IPS-15b (cell line): Measurements from ENCODE around the gene KRT8.

Experiments used
- H3K27me3 ChIP-seq: one replicate; pipeline ENCODE4 v1.6.1; 2013; ENCODE audit warnings: low read length; ENCODE audit not compliant: control insufficient read depth, insufficient read depth
- H3K36me3 ChIP-seq: one replicate; pipeline ENCODE4 v1.6.1; 2013; ENCODE audit warnings: low read length; ENCODE audit not compliant: control insufficient read depth, insufficient read depth
- H3K4me1 ChIP-seq: one replicate; pipeline ENCODE4 v1.6.1; 2013; ENCODE audit warnings: mild to moderate bottlenecking, low read length; ENCODE audit not compliant: control insufficient read depth, insufficient read depth
- H3K4me3 ChIP-seq: one replicate; pipeline ENCODE4 v1.5.1; 2013; ENCODE audit warnings: low read depth, low read length
- H3K9ac ChIP-seq: one replicate; pipeline ENCODE4 v1.6.1; 2013; ENCODE audit warnings: low read depth, mild to moderate bottlenecking, low read length
- H3K9me3 ChIP-seq: one replicate; pipeline ENCODE4 v1.6.1; 2013; ENCODE audit warnings: mild to moderate bottlenecking, low read length; ENCODE audit not compliant: control insufficient read depth, insufficient read depth

KRT8 gene

GRCh38 chr12:52945389-52946232 lies 40.7 kb upstream of the KRT8 start:
- Histone ChIP-seq H3K9ac (peak overlapping the region; percentile 32), H3K27me3 (no peaks in the 10 kb centered on the region), H3K36me3 (peaks cover 8% of the 10 kb centered on the region), H3K9me3 (no peaks in the 10 kb centered on the region), H3K4me1 (peaks cover 34% of the 10 kb centered on the region), H3K4me3 (peak overlapping the region; percentile 27)

GRCh38 chr12:52944683-52945388 lies 40.0 kb upstream of the KRT8 start:
- H3K9me3 ChIP-seq: no peaks in the 10 kb centered on the region
- H3K36me3 ChIP-seq: no peaks in the 10 kb centered on the region
- peaks cover 31% of the 10 kb centered on the region for H3K4me1 ChIP-seq
- peak overlapping the region; percentile 32 for H3K9ac ChIP-seq
- no peak overlapping the region for H3K4me3 ChIP-seq
- no peaks in the 10 kb centered on the region for H3K27me3 ChIP-seq

- no peak overlapping the region for H3K9ac ChIP-seq
- peaks cover 27% of the 10 kb centered on the region for H3K4me1 ChIP-seq
- H3K9me3 ChIP-seq: no peaks in the 10 kb centered on the region
- no peaks in the 10 kb centered on the region for H3K27me3 ChIP-seq
- no peak overlapping the region for H3K4me3 ChIP-seq
- no peaks in the 10 kb centered on the region for H3K36me3 ChIP-seq
Measured at GRCh38 chr12:52942901-52943181, 38.0 kb upstream of the KRT8 start.

GRCh38 chr12:52942066-52942900 lies 37.4 kb upstream of the KRT8 start:
- Histone ChIP-seq H3K9me3 (no peaks in the 10 kb centered on the region), H3K36me3 (no peaks in the 10 kb centered on the region), H3K9ac (no peak overlapping the region), H3K27me3 (no peaks in the 10 kb centered on the region), H3K4me1 (peaks cover 26% of the 10 kb centered on the region), H3K4me3 (no peak overlapping the region)

GRCh38 chr12:52929538-52929937 lies 24.7 kb upstream of the KRT8 start:
- no peaks in the 10 kb centered on the region for H3K36me3 ChIP-seq
- H3K4me3 ChIP-seq: no peak overlapping the region
- H3K27me3 ChIP-seq: no peaks in the 10 kb centered on the region
- no peak overlapping the region for H3K9ac ChIP-seq
- peaks cover 16% of the 10 kb centered on the region for H3K4me1 ChIP-seq
- no peaks in the 10 kb centered on the region for H3K9me3 ChIP-seq

GRCh38 chr12:52927964-52928363 lies 23.1 kb upstream of the KRT8 start:
- no peak overlapping the region for H3K4me3 ChIP-seq
- H3K27me3 ChIP-seq: no peaks in the 10 kb centered on the region
- no peaks in the 10 kb centered on the region for H3K9me3 ChIP-seq
- no peaks in the 10 kb centered on the region for H3K36me3 ChIP-seq
- H3K4me1 ChIP-seq: peaks cover 16% of the 10 kb centered on the region
- no peak overlapping the region for H3K9ac ChIP-seq

- Histone ChIP-seq H3K9me3 (no peaks in the 10 kb centered on the region), H3K27me3 (no peaks in the 10 kb centered on the region), H3K36me3 (no peaks in the 10 kb centered on the region), H3K4me3 (no peak overlapping the region), H3K9ac (no peak overlapping the region), H3K4me1 (peaks cover 16% of the 10 kb centered on the region)
Measured at GRCh38 chr12:52926596-52927234, 21.8 kb upstream of the KRT8 start.

- Histone ChIP-seq H3K9me3 (no peaks in the 10 kb centered on the region), H3K4me3 (no peak overlapping the region), H3K9ac (no peak overlapping the region), H3K4me1 (peaks cover 16% of the 10 kb centered on the region), H3K27me3 (no peaks in the 10 kb centered on the region), H3K36me3 (no peaks in the 10 kb centered on the region)
Measured at GRCh38 chr12:52925717-52926595, 21.1 kb upstream of the KRT8 start.

- Histone ChIP-seq H3K27me3 (no peaks in the 10 kb centered on the region), H3K9ac (peak overlapping the region; percentile 24), H3K36me3 (no peaks in the 10 kb centered on the region), H3K4me3 (no peak overlapping the region), H3K4me1 (peaks cover 16% of the 10 kb centered on the region), H3K9me3 (no peaks in the 10 kb centered on the region)
Measured at GRCh38 chr12:52924764-52925716, 20.2 kb upstream of the KRT8 start.

GRCh38 chr12:52921488-52922165 lies 16.8 kb upstream of the KRT8 start:
- H3K9ac ChIP-seq: no peak overlapping the region
- no peaks in the 10 kb centered on the region for H3K9me3 ChIP-seq
- peaks cover 16% of the 10 kb centered on the region for H3K4me1 ChIP-seq
- H3K4me3 ChIP-seq: no peak overlapping the region
- no peaks in the 10 kb centered on the region for H3K27me3 ChIP-seq
- H3K36me3 ChIP-seq: no peaks in the 10 kb centered on the region
